HG03159 (cell line): ENCODE results near the gene ESRRA.
A peak's percentile ranks its signal among the peaks of the same experiment; 100 is the strongest.

Experiments
- ATAC-seq: cut with Tn5 transposase; IDR thresholded peaks from one replicate; pipeline ENCODE4 v1.9.1; 2021; ENCODE audit warnings: mild to moderate bottlenecking, moderate library complexity; ENCODE audit not compliant: unreplicated experiment

ESRRA gene

DNA sequence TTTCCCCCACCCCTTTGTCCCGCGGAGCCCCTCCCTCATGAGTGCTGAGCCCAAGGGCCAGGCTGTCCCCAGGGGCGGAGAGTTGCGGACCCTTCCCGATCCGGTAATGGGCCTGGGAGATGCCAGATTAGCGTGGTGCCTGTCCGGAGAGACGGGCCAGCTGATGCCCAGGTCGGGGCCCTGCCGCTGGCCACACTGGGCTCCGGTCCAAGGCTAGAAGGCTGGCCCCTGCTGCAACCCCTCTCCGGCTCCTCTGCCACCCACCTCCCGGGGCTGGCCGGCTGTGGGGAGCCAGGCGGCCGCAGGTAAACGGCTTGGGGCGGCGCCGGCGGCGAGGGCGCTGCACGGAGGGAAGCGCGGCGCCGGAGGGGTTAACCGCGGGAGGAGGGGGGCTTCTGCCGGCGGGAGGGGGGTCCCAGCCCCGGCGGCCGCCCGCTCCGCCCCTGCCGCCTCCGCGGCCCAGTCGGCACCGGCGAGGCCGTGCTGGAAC is 14.0 kb upstream of the ESRRA start, which contains the start of gene KCNK4:
KCNK4 (plus strand) TSS at position 41 of the 490 bp plus-strand sequence. CDS start 1,717 bp downstream, outside the sequence.
- ATAC-seq = no peak

DNA sequence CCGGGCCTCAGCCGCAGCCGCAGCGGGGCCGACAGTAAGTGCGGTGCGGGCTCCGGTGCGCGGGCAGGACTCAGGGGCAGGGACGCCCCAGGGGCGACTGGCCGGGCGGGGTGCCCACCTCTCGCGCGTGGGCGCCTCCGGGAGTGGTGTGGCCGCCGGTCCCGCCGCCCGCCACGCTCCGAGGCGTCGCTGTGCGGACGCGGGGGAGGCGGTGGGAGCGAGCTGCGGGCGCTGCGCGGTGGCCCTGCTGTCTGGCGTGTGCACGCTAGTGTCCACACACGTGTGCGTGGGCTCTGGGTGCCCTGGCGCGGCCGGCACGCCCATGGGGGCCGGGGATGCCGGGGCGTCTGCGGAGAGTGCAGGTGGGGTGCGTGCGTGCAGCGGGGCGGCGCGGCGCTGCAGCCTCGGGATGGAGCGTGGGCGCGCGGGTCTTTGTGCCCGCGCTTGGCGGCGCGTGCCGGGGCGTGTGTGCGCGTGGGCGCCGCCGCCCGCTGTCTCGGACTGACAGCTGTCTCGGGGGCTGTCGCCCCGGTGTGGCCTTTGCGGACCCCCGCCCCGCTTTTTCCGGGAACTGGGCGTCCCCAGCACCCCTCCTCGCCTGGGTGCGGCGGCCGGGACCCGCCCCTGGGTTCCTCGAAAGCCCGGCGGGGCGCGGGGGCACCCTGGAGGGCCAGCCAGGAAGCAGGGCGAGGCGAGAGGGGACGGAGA is 13.4 kb upstream of the ESRRA start:
- no peak for ATAC-seq

DNA sequence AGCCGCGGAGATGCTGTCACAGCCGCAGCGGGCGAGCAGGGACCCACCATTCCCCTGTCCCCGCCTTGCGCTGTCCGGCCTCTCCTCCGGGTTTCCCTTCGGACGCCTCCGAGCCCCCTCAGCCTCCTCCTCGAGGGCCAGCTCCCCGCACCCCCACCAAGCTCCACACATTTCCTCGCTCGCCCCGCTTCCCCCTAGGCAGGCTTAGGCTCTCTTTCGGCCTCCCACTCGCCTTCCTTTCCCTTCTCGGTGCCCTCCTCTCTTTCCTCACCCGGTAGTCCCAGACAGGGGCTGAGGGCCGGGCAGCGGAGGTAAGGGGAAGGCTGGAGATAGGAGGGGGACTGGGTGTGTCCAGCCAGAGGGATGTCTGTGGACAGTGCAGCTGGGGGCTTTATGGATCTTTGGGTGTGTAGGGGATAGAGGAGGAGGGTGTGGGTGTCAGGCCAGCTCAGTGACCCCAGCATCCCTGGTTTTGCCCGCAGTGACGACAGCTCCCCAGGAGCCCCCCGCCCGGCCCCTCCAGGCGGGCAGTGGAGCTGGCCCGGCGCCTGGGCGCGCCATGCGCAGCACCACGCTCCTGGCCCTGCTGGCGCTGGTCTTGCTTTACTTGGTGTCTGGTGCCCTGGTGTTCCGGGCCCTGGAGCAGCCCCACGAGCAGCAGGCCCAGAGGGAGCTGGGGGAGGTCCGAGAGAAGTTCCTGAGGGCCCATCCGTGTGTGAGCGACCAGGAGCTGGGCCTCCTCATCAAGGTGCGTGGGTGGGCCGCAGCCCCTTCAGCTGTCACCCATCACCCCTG is 12.7 kb upstream of the ESRRA start:
- ATAC-seq = no peak

DNA sequence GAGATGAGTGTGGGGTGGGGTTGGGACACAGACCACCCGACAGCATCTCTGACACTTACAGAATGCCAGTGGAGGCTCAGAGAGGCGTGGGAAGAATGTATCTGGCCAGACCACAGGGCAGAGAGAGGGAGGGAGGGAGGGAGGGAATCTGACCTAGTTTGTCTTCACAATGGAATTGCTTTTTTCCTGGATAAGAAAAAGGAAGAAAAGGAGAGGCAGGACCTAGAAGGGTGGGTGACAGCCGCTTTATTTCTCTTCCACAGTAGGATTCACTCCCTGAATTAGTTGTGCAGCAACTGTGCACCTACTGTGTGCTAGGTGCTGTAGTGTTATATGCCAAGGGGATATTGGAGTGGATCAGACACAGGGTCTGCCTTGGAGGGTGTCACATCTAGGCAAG is 10.6 kb upstream of the ESRRA start:
- no peak for ATAC-seq

- no peak for ATAC-seq
Measured at GRCh38 chr11:64295760-64296159, 9.6 kb upstream of the ESRRA start.

GRCh38 chr11:64296236-64296635 is 9.1 kb upstream of the ESRRA start:
- no peak for ATAC-seq

- ATAC-seq = no peak
Measured at GRCh38 chr11:64296830-64297698, 8.3 kb upstream of the ESRRA start.

- no peak for ATAC-seq
Measured at GRCh38 chr11:64297699-64298358, 7.5 kb upstream of the ESRRA start.

DNA sequence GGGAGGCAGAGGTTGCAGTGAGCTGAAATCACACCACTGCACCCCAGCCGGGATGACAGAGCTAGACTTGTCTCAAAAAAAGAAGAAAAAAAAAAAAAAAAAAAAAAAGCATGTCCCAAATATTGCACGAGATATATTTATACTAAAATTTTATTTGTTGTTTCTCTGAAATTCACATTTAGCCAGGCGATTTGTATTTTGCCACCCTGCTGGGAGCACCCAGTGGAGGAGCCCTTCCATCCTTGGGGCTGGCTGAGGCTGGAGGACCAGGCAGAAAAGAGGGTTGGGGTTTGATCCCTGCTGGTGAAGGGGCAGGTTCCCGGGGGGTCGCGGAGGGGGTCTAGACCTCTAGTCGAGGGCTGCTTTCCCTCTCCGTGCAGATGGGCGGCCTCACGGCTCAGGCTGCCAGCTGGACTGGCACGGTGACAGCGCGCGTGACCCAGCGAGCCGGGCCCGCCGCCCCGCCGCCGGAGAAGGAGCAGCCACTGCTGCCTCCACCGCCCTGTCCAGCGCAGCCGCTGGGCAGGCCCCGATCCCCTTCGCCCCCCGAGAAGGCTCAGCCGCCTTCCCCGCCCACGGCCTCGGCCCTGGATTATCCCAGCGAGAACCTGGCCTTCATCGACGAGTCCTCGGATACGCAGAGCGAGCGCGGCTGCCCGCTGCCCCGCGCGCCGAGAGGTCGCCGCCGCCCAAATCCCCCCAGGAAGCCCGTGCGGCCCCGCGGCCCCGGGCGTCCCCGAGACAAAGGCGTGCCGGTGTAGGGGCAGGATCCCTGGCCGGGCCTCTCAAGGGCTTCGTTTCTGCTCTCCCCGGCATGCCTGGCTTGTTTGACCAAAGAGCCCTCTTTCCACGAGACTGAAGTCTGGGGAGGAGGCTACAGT is 6.1 kb upstream of the ESRRA start:
- ATAC-seq = no peak

DNA sequence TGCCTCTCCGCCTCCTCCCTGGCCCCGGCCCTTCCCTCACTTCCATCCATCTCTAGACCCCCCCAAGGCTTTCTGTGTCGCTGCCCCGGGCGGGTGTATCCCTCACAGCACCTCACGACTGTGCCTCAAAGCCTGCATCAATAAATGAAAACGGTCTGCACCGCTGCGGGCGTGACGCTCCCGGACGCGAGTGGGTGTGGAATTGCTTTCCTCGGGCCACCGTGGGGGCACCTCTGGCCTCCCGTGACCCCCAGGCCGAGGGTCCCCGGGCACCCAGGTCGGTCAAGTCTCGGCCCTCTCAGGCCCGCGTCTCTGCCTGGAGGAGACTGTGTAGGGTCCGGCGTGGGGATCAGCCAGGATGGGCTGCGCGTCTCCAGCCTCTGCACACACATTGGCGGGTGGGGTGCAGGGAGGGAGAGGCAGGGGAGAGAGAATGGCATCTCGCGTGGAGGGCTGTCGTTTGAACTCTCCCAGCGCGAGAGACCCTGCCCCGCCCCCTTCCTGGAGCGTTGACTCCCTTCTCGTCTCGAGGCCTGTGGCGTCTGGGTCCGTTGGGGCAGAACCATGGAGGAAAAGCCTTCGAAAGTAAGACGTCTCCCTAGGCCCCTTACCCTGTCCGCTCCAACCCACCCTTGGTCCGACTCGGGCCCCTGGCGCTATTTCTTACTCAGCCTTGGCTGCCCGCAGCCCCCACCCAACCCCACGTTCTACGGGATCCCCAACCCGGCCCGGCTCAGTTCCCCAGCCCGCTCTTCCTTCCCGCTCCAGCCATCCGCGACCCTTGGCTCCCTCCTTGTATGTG is 5.3 kb upstream of the ESRRA start, which contains the start of gene CATSPERZ:
CATSPERZ (plus strand) TSS at position 512 of the 802 bp plus-strand sequence; CDS start at position 565, 53 bp downstream.
- ATAC-seq = no peak

GRCh38 chr11:64303109-64304031 is 2.0 kb upstream of the ESRRA start:
- no peak for ATAC-seq

DNA sequence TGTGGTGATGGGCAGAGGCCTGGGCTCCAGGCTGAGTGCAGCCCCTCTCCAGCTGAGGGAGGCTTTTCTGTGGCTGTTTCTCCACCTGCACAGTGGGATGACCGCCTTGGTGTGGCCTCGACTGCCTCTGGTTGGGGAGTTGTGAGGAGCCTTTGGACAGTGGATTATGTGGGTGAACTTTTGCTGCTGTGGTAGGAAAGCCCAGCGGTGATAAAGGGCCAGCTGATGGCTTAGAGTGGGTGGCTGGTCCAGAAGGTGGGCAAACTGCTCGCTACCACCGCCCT is 1.4 kb upstream of the ESRRA start:
- no peak for ATAC-seq

DNA sequence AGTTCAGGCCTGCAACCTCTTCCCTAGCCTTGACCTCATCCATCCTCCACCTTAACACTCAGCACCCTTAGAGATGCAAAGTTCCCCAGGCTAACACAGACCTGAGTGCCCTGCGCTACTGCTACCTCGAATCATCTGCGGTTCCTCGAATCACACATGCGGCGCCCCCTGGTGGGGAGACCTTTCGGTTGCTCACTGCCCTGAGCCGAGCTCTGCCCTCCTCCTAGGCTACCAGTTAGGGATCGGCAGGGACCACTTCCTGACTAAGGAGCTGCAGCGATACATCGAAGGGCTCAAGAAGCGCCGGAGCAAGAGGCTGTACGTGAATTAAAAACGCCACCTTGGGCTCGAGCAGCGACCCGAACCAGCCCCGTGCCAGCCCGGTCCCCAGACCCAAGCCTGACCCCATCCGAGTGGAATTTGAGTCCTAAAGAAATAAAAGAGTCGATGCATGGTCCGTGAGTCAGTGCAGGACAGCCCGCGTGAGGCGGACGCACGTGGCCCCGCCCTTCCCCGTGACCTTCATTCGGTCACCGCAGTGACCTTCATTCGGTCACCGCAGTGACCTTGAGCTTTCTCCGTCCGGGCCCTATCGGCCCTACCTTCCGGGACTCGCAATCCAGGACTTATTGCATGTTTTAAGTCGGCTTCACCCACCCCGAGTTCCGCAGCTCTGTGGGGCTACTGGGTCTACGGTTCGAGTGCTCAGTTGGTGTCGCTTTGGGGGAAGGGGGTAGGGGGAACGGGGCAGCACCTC is 830 bp upstream of the ESRRA start:
- no peak for ATAC-seq

GRCh38 chr11:64305691-64306562 is 603 bp downstream of the ESRRA start:
- peak; percentile 27 for ATAC-seq

DNA sequence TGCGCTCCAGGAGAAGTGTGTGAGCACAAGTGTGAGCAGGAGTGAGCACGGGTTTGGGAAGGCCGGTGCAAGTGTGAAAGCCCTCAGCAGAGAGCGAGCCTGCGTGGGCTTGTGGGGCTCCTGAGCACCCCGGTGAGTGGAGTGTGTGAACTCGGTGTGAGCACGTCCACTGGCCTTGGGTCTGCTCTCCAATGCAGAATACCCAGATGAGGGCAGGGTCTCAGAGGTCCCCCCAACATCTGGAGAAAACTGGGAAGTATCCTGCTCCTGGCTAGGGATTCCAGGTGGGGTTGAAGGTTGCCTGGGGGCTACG is 1.2 kb downstream of the ESRRA start:
- ATAC-seq = no peak

- no peak for ATAC-seq
Measured at GRCh38 chr11:64306876-64307622, 1.7 kb downstream of the ESRRA start.
